Measurements from ENCODE around the gene RASSF5.
A peak's percentile ranks its signal among the peaks of the same experiment; 100 is the strongest.

Gene RASSF5

DNA sequence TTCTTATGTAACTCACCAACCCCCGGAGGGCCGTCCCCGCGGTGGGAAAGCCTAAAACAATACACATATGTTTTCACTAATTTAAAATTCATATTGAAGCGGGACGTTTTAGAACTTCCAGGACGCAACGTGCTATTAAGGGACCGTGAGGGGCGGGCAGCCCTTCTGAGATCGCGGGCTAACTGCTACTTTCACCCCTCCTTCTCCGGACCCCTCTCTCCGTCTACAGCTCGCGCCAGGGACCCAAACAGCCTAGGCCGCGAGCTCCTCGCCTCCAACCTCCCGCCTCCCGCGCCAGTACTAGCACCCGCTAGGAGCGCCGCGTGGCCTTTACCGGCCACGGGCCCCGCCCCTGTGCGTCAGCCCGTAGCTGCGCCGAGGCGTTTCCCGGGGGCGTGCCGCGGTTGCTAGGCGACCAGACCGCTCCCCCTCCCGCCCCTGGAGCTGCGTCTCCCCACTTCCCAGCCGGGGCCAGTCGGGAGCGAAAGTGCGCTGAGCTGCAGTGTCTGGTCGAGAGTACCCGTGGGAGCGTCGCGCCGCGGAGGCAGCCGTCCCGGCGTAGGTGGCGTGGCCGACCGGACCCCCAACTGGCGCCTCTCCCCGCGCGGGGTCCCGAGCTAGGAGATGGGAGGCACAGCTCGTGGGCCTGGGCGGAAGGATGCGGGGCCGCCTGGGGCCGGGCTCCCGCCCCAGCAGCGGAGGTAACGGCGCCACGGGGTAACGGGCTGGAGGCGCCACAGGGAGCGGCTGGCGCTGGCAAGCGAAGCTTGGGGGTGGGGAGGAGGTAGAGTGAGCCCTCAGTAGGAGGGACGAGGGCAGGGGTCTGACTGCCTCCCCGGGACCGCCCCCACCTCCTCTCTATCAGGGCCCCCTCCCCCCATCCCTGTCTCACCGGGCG is 128.0 kb downstream of the RASSF5 start, which contains the start of gene DYRK3:
Gene DYRK3 (plus strand): TSS at position 457 of the 898 bp plus-strand sequence. CDS start 168 bp downstream, at position 625.
- DNase-seq (ENCODE audit: low spot score) = peak; percentile 94

DNA sequence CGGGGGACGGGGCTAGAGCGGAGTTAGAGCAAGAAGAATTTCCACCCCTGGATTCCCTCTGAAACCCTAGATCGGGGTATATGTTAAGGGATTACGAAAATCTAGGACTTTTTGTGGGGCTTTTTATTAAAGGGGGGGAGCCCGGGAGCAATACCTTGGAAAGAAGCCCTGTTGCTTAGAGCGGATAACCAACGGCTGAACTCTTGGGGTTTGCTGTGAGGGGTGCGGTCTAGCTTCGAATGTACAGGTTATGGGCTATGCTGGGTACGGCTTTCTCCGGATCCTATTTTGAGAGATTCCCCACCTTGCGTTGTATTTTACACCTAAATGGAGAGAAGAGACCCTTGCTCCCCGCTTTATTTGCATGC is 128.6 kb downstream of the RASSF5 start:
- DNase-seq (ENCODE audit: low spot score) = no peak

DNA sequence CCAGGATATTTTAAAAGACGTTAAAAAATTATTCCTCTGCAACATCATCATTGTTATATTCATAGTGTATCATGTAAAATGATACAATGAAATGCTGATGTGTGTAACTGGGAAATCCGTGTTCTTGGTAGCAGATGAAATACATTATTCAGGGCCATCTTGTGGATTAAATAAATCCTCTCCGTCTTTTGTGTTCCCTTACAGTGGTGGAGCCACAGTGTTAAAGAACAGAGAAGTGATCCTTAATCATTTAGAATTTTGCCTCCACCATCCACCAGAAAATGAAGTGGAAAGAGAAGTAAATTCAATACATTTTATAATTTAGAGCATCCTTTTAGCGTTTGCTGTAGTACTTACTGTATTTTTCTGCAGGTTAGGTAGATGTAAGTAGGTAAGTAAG is 129.3 kb downstream of the RASSF5 start:
- no peak for DNase-seq (ENCODE audit: low spot score)

DNA sequence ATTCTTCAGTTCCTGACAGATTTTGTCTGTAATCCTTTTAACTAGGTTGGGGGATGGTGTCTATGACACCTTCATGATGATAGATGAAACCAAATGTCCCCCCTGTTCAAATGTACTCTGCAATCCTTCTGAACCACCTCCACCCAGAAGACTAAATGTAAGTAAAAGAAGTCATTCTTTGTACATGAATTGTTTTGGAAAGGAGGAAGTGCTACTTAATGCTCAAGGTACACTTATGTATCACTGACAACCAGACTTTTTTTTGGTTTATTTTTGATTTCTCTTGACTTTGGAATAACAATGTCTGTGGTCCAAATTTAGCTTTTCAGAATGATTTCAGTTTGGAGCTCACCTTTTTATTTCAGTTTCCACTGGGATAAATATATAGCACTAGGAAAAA is 130.3 kb downstream of the RASSF5 start:
- no peak for DNase-seq (ENCODE audit: low spot score)

Data from COLO829 (cell line).